ENCODE data around the gene DPF3.
A peak's percentile ranks its signal among the peaks of the same experiment; 100 is the strongest.

DPF3 gene

GRCh38 chr14:72893636-72894322 is at the start of gene DPF3:
DPF3 (minus strand) TSS chr14:72894101; CDS start chr14:72894088, 13 bp downstream.
- DNase-seq, result peak; percentile 96

- no peak for DNase-seq
Measured at GRCh38 chr14:72942934-72943333, 49.0 kb upstream of the DPF3 start.

GRCh38 chr14:72941286-72941985 is 47.5 kb upstream of the DPF3 start:
- DNase-seq, result no peak

- no peak for DNase-seq
Measured at GRCh38 chr14:72939630-72940029, 45.7 kb upstream of the DPF3 start.

- DNase-seq, result no peak
Measured at GRCh38 chr14:72932893-72933292, 39.0 kb upstream of the DPF3 start.

- no peak for DNase-seq
Measured at GRCh38 chr14:72929316-72930080, 35.6 kb upstream of the DPF3 start.

- DNase-seq, result no peak
Measured at GRCh38 chr14:72928872-72929271, 35.0 kb upstream of the DPF3 start.

GRCh38 chr14:72926292-72927028 is 32.6 kb upstream of the DPF3 start, which contains the start of gene DCAF4:
DCAF4 (plus strand) TSS chr14:72926464; CDS start chr14:72937979, 11,515 bp downstream.
- peak; percentile 98 for DNase-seq

GRCh38 chr14:72925815-72926291 is 32.0 kb upstream of the DPF3 start:
- no peak for DNase-seq

GRCh38 chr14:72925171-72925759 is 31.4 kb upstream of the DPF3 start:
- DNase-seq, result no peak

GRCh38 chr14:72924337-72924736 is 30.4 kb upstream of the DPF3 start:
- DNase-seq, result no peak

- no peak for DNase-seq
Measured at GRCh38 chr14:72921396-72921795, 27.5 kb upstream of the DPF3 start.

GRCh38 chr14:72920008-72920407 is 26.1 kb upstream of the DPF3 start:
- no peak for DNase-seq

GRCh38 chr14:72917094-72917802 is 23.3 kb upstream of the DPF3 start:
- DNase-seq, result no peak

- DNase-seq, result no peak
Measured at GRCh38 chr14:72916174-72916573, 22.3 kb upstream of the DPF3 start.

GRCh38 chr14:72913809-72914208 is 19.9 kb upstream of the DPF3 start:
- DNase-seq, result no peak

- DNase-seq, result no peak
Measured at GRCh38 chr14:72909163-72909562, 15.3 kb upstream of the DPF3 start.

GRCh38 chr14:72907886-72908285 is 14.0 kb upstream of the DPF3 start:
- no peak for DNase-seq

- DNase-seq, result no peak
Measured at GRCh38 chr14:72906879-72907278, 13.0 kb upstream of the DPF3 start.

GRCh38 chr14:72906316-72906715 is 12.4 kb upstream of the DPF3 start:
- no peak for DNase-seq

GRCh38 chr14:72904840-72905561 is 11.1 kb upstream of the DPF3 start:
- DNase-seq, result peak; percentile 69

All from right hindlimb (tissue), 1 donor.